ENCODE data around the gene CENPF. TPM values are rescaled to one million over a fixed set of nuclear protein-coding genes. Genes with fewer than 3 reads are reported as not detected.

CENPF gene
- total and polyA plus RNA-seq, 9 of the 15 experiments (the other 6 are each of a cell fraction or from before 2014, with no cell fraction given): 50.6 to 180 (median 98.3) TPM

- TF ChIP-seq, protein P1, sequence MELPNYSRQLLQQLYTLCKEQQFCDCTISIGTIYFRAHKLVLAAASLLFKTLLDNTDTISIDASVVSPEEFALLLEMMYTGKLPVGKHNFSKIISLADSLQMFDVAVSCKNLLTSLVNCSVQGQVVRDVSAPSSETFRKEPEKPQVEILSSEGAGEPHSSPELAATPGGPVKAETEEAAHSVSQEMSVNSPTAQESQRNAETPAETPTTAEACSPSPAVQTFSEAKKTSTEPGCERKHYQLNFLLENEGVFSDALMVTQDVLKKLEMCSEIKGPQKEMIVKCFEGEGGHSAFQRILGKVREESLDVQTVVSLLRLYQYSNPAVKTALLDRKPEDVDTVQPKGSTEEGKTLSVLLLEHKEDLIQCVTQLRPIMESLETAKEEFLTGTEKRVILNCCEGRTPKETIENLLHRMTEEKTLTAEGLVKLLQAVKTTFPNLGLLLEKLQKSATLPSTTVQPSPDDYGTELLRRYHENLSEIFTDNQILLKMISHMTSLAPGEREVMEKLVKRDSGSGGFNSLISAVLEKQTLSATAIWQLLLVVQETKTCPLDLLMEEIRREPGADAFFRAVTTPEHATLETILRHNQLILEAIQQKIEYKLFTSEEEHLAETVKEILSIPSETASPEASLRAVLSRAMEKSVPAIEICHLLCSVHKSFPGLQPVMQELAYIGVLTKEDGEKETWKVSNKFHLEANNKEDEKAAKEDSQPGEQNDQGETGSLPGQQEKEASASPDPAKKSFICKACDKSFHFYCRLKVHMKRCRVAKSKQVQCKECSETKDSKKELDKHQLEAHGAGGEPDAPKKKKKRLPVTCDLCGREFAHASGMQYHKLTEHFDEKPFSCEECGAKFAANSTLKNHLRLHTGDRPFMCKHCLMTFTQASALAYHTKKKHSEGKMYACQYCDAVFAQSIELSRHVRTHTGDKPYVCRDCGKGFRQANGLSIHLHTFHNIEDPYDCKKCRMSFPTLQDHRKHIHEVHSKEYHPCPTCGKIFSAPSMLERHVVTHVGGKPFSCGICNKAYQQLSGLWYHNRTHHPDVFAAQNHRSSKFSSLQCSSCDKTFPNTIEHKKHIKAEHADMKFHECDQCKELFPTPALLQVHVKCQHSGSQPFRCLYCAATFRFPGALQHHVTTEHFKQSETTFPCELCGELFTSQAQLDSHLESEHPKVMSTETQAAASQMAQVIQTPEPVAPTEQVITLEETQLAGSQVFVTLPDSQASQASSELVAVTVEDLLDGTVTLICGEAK (IDR thresholded peaks at IDR 0.05): 0 out of 2 replicates have a peak, but pooled peaks have one; percentile 29
- TF ChIP-seq, protein P1 (CRISPR knock-in tag; IDR thresholded peaks at IDR 0.05): no peak; the same call in 1 of the 2 replicates
- no peak for TF ChIP-seq ZNF551 (CRISPR knock-in tag; IDR thresholded peaks at IDR 0.05)
- TF ChIP-seq, protein P2, sequence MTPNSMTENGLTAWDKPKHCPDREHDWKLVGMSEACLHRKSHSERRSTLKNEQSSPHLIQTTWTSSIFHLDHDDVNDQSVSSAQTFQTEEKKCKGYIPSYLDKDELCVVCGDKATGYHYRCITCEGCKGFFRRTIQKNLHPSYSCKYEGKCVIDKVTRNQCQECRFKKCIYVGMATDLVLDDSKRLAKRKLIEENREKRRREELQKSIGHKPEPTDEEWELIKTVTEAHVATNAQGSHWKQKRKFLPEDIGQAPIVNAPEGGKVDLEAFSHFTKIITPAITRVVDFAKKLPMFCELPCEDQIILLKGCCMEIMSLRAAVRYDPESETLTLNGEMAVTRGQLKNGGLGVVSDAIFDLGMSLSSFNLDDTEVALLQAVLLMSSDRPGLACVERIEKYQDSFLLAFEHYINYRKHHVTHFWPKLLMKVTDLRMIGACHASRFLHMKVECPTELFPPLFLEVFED (CRISPR knock-in tag; conservative IDR thresholded peaks at IDR 0.05): 0 out of 2 replicates have a peak, but pooled peaks have one; percentile 55
- peak; percentile 87; the same call in 1 of the 2 replicates for TF ChIP-seq BRD4 (IDR thresholded peaks at IDR 0.05)
- peak; percentile 64 for TF ChIP-seq ETV1 (tag; conservative IDR thresholded peaks at IDR 0.05; ENCODE audit: low read depth)
- TF ChIP-seq CEBPZ (IDR thresholded peaks at IDR 0.05; ENCODE audit: borderline replicate concordance, low read depth, low read length): no peak
- no peak for TF ChIP-seq HNRNPH1 (optimal IDR thresholded peaks at IDR 0.05; ENCODE audit: low read depth, low read length)
- TF ChIP-seq POLR2AphosphoS2 (IDR thresholded peaks at IDR 0.05; ENCODE audit: low read length): no peak
- TF ChIP-seq TBP (optimal IDR thresholded peaks at IDR 0.05; ENCODE audit: low read depth, low read length): peak; percentile 79
- peak; percentile 49 for TF ChIP-seq SMAD1 (IDR thresholded peaks at IDR 0.05; ENCODE audit: low read depth, low read length, partially characterized antibody)
- peak in 1 of 2 experiments; percentile 30; a peak in 1 of 4 replicates for TF ChIP-seq TRIM24 (IDR thresholded peaks at IDR 0.05)
These were observed at the start of gene CENPF (continued) for GRCh38 chr1:214602764-214603657.
